ENCODE results near the gene SIRT7. TPM values are rescaled to one million over a fixed set of nuclear protein-coding genes. Genes with fewer than 3 reads are reported as not detected.
A peak's percentile ranks its signal among the peaks of the same experiment; 100 is the strongest.

Gene SIRT7
- polyA plus RNA-seq, 12 donors, result 4.1 to 15.8 (median 6.4) TPM; not detected in 1

GRCh38 chr17:81890447-81891302 lies 27.3 kb downstream of the SIRT7 start:
- no peak for DNase-seq

- DNase-seq, result no peak
Observed at GRCh38 chr17:81889602-81890001, 28.4 kb downstream of the SIRT7 start.

- no peak for DNase-seq
Observed at GRCh38 chr17:81888988-81889595, 28.9 kb downstream of the SIRT7 start.

- no peak for DNase-seq
Observed at GRCh38 chr17:81888105-81888987, 29.6 kb downstream of the SIRT7 start.

- no peak for DNase-seq
Observed at GRCh38 chr17:81885869-81886548, 32.0 kb downstream of the SIRT7 start.

GRCh38 chr17:81885454-81885853 lies 32.5 kb downstream of the SIRT7 start:
- no peak for DNase-seq

- no peak for DNase-seq
Observed at GRCh38 chr17:81884968-81885367, 33.0 kb downstream of the SIRT7 start.

- DNase-seq, result no peak
Observed at GRCh38 chr17:81884520-81884919, 33.5 kb downstream of the SIRT7 start.

GRCh38 chr17:81879121-81879520 lies 38.9 kb downstream of the SIRT7 start:
- DNase-seq, result no peak

GRCh38 chr17:81878294-81878693 lies 39.7 kb downstream of the SIRT7 start:
- no peak for DNase-seq

- no peak for DNase-seq
Observed at GRCh38 chr17:81877569-81877968, 40.4 kb downstream of the SIRT7 start.

- peak; percentile 92 for DNase-seq
Observed at GRCh38 chr17:81871387-81872230, 46.4 kb downstream of the SIRT7 start.

GRCh38 chr17:81870981-81871386 lies 47.0 kb downstream of the SIRT7 start, which contains the start of gene ARHGDIA:
Gene ARHGDIA, minus strand, starts transcription at chr17:81871337. Its CDS starts 1,407 bp downstream, at chr17:81869930.
- DNase-seq, result no peak

GRCh38 chr17:81870131-81870980 lies 47.6 kb downstream of the SIRT7 start:
- no peak for DNase-seq

GRCh38 chr17:81869221-81870130 lies 48.5 kb downstream of the SIRT7 start:
- DNase-seq, result no peak

- DNase-seq, result no peak
Observed at GRCh38 chr17:81868674-81869220, 49.2 kb downstream of the SIRT7 start.

GRCh38 chr17:81867991-81868673 lies 49.8 kb downstream of the SIRT7 start:
- DNase-seq, result no peak
